Liver (tissue), 9 donors: ENCODE data around the gene PLSCR1. TPM values are rescaled to one million over a fixed set of nuclear protein-coding genes. Genes with fewer than 3 reads are reported as not detected.

Experiments
- DNase-seq: peaks from one replicate; pipeline ENCODE4 v3.0.0-alpha.2; 2017; ENCODE audit warnings: low spot score
- H3K27ac ChIP-seq, 2 donors: one replicate each; pipeline ENCODE4 v1.7.0; 2013; ENCODE audit warnings: inconsistent platforms in 2 of 2, low read length in 2 of 2, control low read depth in 1 of 2, low read depth in 1 of 2, mild to moderate bottlenecking in 1 of 2
- H3K27me3 ChIP-seq, 4 donors: one replicate each; pipeline versions ENCODE4 v1.6.1 to v1.7.0; 2013; ENCODE audit warnings: low read length in 3 of 4, inconsistent platforms in 1 of 4, mild to moderate bottlenecking in 1 of 4, moderate library complexity in 1 of 4; ENCODE audit not compliant: control insufficient read depth in 4 of 4, insufficient read depth in 4 of 4
- H3K36me3 ChIP-seq, 4 donors: one replicate each; pipeline versions ENCODE4 v1.6.1 to v1.7.0; 2013; ENCODE audit warnings: low read length in 3 of 4, mild to moderate bottlenecking in 3 of 4, low read depth in 1 of 4, moderate library complexity in 1 of 4; ENCODE audit not compliant: control insufficient read depth in 4 of 4, insufficient read depth in 3 of 4
- H3K4me1 ChIP-seq, 4 donors: one replicate each; pipeline versions ENCODE4 v1.6.1 to v1.7.0; 2013; ENCODE audit warnings: low read length in 3 of 4, mild to moderate bottlenecking in 3 of 4, moderate library complexity in 1 of 4; ENCODE audit not compliant: control insufficient read depth in 4 of 4, insufficient read depth in 4 of 4
- H3K4me3 ChIP-seq, 3 donors: one replicate each; pipeline versions ENCODE4 v1.6.1 to v1.7.0; 2013; ENCODE audit warnings: low read length in 3 of 3, control low read depth in 1 of 3, low read depth in 1 of 3, mild to moderate bottlenecking in 1 of 3
- H3K9ac ChIP-seq, 2 donors: one replicate each; pipeline ENCODE4 v1.7.0; 2013; ENCODE audit warnings: low read length in 2 of 2, mild to moderate bottlenecking in 2 of 2, moderate library complexity in 2 of 2, control low read depth in 1 of 2, low read depth in 1 of 2
- H3K9me3 ChIP-seq, 4 donors: one replicate each; pipeline versions ENCODE4 v1.6.1 to v1.7.0; 2013; ENCODE audit warnings: low read length in 3 of 4; ENCODE audit not compliant: control insufficient read depth in 4 of 4
- ATF3 ChIP-seq: IDR thresholded peaks from 2 replicates; pipeline ENCODE4 v1.6.1; 2016; ENCODE audit warnings: antibody characterized with exemption
- CTCF ChIP-seq: fragments of 150-350 bp; IDR thresholded peaks from 2 replicates; pipeline ENCODE4 v1.5.1; 2017; ENCODE audit warnings: improper control_type of control experiment, low read depth, low read length; ENCODE audit not compliant: missing input control
- EGR1 ChIP-seq, 2 donors: IDR thresholded peaks; 2 replicates each; pipeline ENCODE4 v1.6.1; 2016 to 2018; ENCODE audit warnings: antibody characterized with exemption in 2 of 2, low read depth in 2 of 2
- FOXA1 ChIP-seq: IDR thresholded peaks from 2 replicates; pipeline ENCODE4 v1.6.1; 2016; ENCODE audit warnings: antibody characterized with exemption
- FOXA2 ChIP-seq: IDR thresholded peaks from 2 replicates; pipeline ENCODE4 v1.6.1; 2016; ENCODE audit warnings: antibody characterized with exemption
- GABPA ChIP-seq, 2 donors: IDR thresholded peaks in 1 of 2; conservative IDR thresholded peaks in 1 of 2; 2 replicates each; pipeline ENCODE4 v1.6.1; 2016; ENCODE audit warnings: antibody characterized with exemption in 2 of 2, mild to moderate bottlenecking in 1 of 2, moderate library complexity in 1 of 2
- HNF4A ChIP-seq, 2 donors: conservative IDR thresholded peaks; 2 replicates each; pipeline ENCODE4 v1.6.1; 2016; ENCODE audit warnings: antibody characterized with exemption in 2 of 2, mild to moderate bottlenecking in 2 of 2
- HNF4G ChIP-seq: IDR thresholded peaks from 2 replicates; pipeline ENCODE4 v1.6.1; 2016; ENCODE audit warnings: antibody characterized with exemption
- JUND ChIP-seq, 2 donors: IDR thresholded peaks; 2 replicates each; pipeline ENCODE4 v1.6.1; 2016; ENCODE audit warnings: antibody characterized with exemption in 2 of 2
- MAX ChIP-seq: IDR thresholded peaks from 2 replicates; pipeline ENCODE4 v1.6.1; 2016; ENCODE audit warnings: antibody characterized with exemption
- NR2F2 ChIP-seq: IDR thresholded peaks from 2 replicates; pipeline ENCODE4 v1.6.1; 2016; ENCODE audit warnings: antibody characterized with exemption
- RAD21 ChIP-seq, 2 donors: IDR thresholded peaks; 2 replicates each; pipeline ENCODE4 v1.6.1; 2016; ENCODE audit warnings: antibody characterized with exemption in 2 of 2, mild to moderate bottlenecking in 2 of 2
- REST ChIP-seq: IDR thresholded peaks from 2 replicates; pipeline ENCODE4 v1.6.1; 2016; ENCODE audit warnings: antibody characterized with exemption, mild to moderate bottlenecking
- RXRA ChIP-seq, 2 donors: IDR thresholded peaks; 2 replicates each; pipeline ENCODE4 v1.6.1; 2017 to 2018; ENCODE audit warnings: antibody characterized with exemption in 2 of 2, mild to moderate bottlenecking in 1 of 2
- SP1 ChIP-seq: IDR thresholded peaks from 2 replicates; pipeline ENCODE4 v1.6.1; 2018; ENCODE audit warnings: antibody characterized with exemption, mild to moderate bottlenecking
- TAF1 ChIP-seq: conservative IDR thresholded peaks from 2 replicates; pipeline ENCODE4 v1.6.1; 2016; ENCODE audit warnings: antibody characterized with exemption, mild to moderate bottlenecking
- YY1 ChIP-seq: IDR thresholded peaks from 2 replicates; pipeline ENCODE4 v1.6.1; 2016; ENCODE audit warnings: antibody characterized with exemption, mild to moderate bottlenecking
- ZBTB33 ChIP-seq: IDR thresholded peaks from 2 replicates; pipeline ENCODE4 v1.6.1; 2016; ENCODE audit warnings: antibody characterized with exemption
- WGBS: extraction: QIAGEN DNeasy Blood & Tissue Kit; methylation state at CpG from one replicate; pipeline ENCODE4 v1.1.7; 2013; 5-methylcytosine and 5-hydroxymethylcytosine counted together
- polyA plus RNA-seq, 2 donors: library from polyadenylated mRNA; stranded (reverse) in 1 of 2; unstranded in 1 of 2; fragments of 200-250 nt in 1 of 2; fragments of >200 nt in 1 of 2; fragmentation: Nextera tagmentation in 1 of 2; extraction: Ambion mirVana in 1 of 2; gene quantifications; one replicate each; pipeline versions ENCODE4 v1.2.1 to v1.2.3, GENCODE V29; 2013 to 2015
- total RNA-seq, 2 donors: library from RNA; depleted of rRNA; stranded (reverse); fragments of >200 nt; gene quantifications; one replicate each; pipeline ENCODE4 v1.2.3, GENCODE V29; 2014
- donor health status: healthy.
- donor health status: healthy.
- donor health status: healthy.
- donor health status: healthy.
- donor health status: healthy.

PLSCR1 gene
- total and polyA plus RNA-seq, 4 donors, result 30.2 to 76.4 (median 34.3) TPM

GRCh38 chr3:146560678-146561077, 16.3 kb upstream of the PLSCR1 start:
- H3K4me1 ChIP-seq, result no peaks in the 10 kb centered on the region
- H3K36me3 ChIP-seq, result no peaks in the 10 kb centered on the region
- H3K4me3 ChIP-seq, result no peak overlapping the region
- H3K27ac ChIP-seq, result no peak overlapping the region
- H3K9ac ChIP-seq, result no peak overlapping the region
- no peak for TF ChIP-seq HNF4G
- TF ChIP-seq RXRA (IDR thresholded peaks at IDR 0.05), result no peak
- TF ChIP-seq ZBTB33, result no peak
- no peak for TF ChIP-seq JUND (IDR thresholded peaks at IDR 0.05)
- no peak for TF ChIP-seq GABPA (IDR thresholded peaks at IDR 0.05 in 1 of 2, conservative IDR thresholded peaks at IDR 0.05 in 1 of 2)
- TF ChIP-seq YY1, result no peak
- TF ChIP-seq NR2F2, result no peak
- TF ChIP-seq TAF1, result no peak
- no peak for TF ChIP-seq HNF4A (conservative IDR thresholded peaks at IDR 0.05)
- TF ChIP-seq REST, result no peak
- TF ChIP-seq RAD21 (IDR thresholded peaks at IDR 0.05), result no peak
- TF ChIP-seq EGR1 (IDR thresholded peaks at IDR 0.05; ENCODE audit: low read depth in 2 of 2), result no peak
- no peak for TF ChIP-seq CTCF
- TF ChIP-seq SP1, result no peak
- TF ChIP-seq MAX, result no peak
- TF ChIP-seq ATF3, result no peak
- WGBS, result 81% methylated on average over 2 of the region's 2 CpGs
- no peaks in the 10 kb centered on the region for H3K27me3 ChIP-seq
- no peaks in the 10 kb centered on the region for H3K9me3 ChIP-seq
- DNase-seq, result no peak

GRCh38 chr3:146559388-146559787, 15.0 kb upstream of the PLSCR1 start:
- H3K27ac ChIP-seq, result no peak overlapping the region
- no peak overlapping the region for H3K9ac ChIP-seq
- DNase-seq, result no peak
- no peaks in the 10 kb centered on the region for H3K27me3 ChIP-seq
- whole genome bisulfite sequencing, result 95% methylated on average over 3 of the region's 3 CpGs
- H3K36me3 ChIP-seq, result no peaks in the 10 kb centered on the region
- H3K4me1 ChIP-seq, result no peaks in the 10 kb centered on the region
- H3K4me3 ChIP-seq, result no peak overlapping the region
- no peak for TF ChIP-seq GABPA (IDR thresholded peaks at IDR 0.05 in 1 of 2, conservative IDR thresholded peaks at IDR 0.05 in 1 of 2)
- no peak for TF ChIP-seq RAD21 (IDR thresholded peaks at IDR 0.05)
- no peak for TF ChIP-seq NR2F2
- no peak for TF ChIP-seq FOXA1
- no peak for TF ChIP-seq MAX
- no peak for TF ChIP-seq FOXA2
- no peak for TF ChIP-seq REST
- no peak for TF ChIP-seq ZBTB33
- TF ChIP-seq HNF4A (conservative IDR thresholded peaks at IDR 0.05), result no peak
- TF ChIP-seq HNF4G, result no peak
- H3K9me3 ChIP-seq, result no peaks in the 10 kb centered on the region
